Motor neuron (in vitro differentiated cells): Measurements from ENCODE around the gene HOXA2. TPM values are rescaled to one million over a fixed set of nuclear protein-coding genes. Genes with fewer than 3 reads are reported as not detected.
A peak's percentile ranks its signal among the peaks of the same experiment; 100 is the strongest.

ENCODE experiments used
- ATAC-seq, 8 experiments: fragments of 200-7000 bp; cut with Tn5 transposase; replicated peaks in 6 of 8; 2 replicates each; pipeline ENCODE4 v1.8.0; 2021; ENCODE audit warnings: mild to moderate bottlenecking in 8 of 8, moderate library complexity in 8 of 8
- H3K27ac ChIP-seq, 2 donors: fragments of 250-450 bp; sonication (Bioruptor Pico); 2 replicates each; pipeline ENCODE4 v1.9.0; 2021; ENCODE audit warnings: antibody characterized with exemption in 2 of 2, mild to moderate bottlenecking in 2 of 2, moderate library complexity in 1 of 2
- H3K4me1 ChIP-seq, 2 donors: fragments of 250-450 bp; sonication (Bioruptor Pico); replicated peaks in 1 of 2; 2 replicates each; pipeline ENCODE4 v1.6.1; 2021; ENCODE audit warnings: antibody characterized with exemption in 2 of 2, mild to moderate bottlenecking in 2 of 2, moderate library complexity in 1 of 2
- H3K4me3 ChIP-seq, 5 donors: fragments of 250-450 bp; sonication (Bioruptor Pico); 2 replicates each; pipeline ENCODE4 v1.9.0; 2021; ENCODE audit warnings: antibody characterized with exemption in 5 of 5, mild to moderate bottlenecking in 5 of 5, moderate library complexity in 4 of 5
- WGBS, 10 experiments: fragments of 450-650 bp; shearing (Covaris generic); methylation state at CpG; one replicate each; pipeline ENCODE4 v1.0.0; 2022; 5-methylcytosine and 5-hydroxymethylcytosine counted together
- in situ Hi-C, 9 experiments: fragments of 400-800 bp; cut with MboI; loops; one replicate each; pipeline ENCODE4 v1.15.0; 2021; ENCODE audit warnings: low sequenced_read_pairs in 9 of 9, low pct_unique_long_range_greater_than_20kb in 2 of 9; ENCODE audit not compliant: unreplicated experiment in 9 of 9
- total RNA-seq, 8 experiments: library from RNA; unstranded; fragments of 300-600 nt; gene quantifications; 2 replicates each; pipeline versions ENCODE4 v1.2.3 to v1.2.4, GENCODE V29; 2022

The HOXA2 gene
- total RNA-seq, 8 experiments from 2014 or later, result 0.31 to 23.0 (median 10.9) TPM

- ATAC-seq, result peak in 1 of 8 experiments; percentile 2
- WGBS, 10 experiments, result 0 to 89% (median 33%) methylated on average over 1 of the region's 1 CpG; no CpG with 5 or more reads in 5 of the 10 experiments
- Histone ChIP-seq H3K4me3 (peak overlapping the region; percentile 41 to 87 (median 69)), H3K4me1 (peaks cover 12 to 54% of the 10 kb centered on the region in 2 donors), H3K27ac (peak overlapping the region; percentile 94 to 95)
- in situ Hi-C loops, result loop anchor here in 1 of 9 experiments (25.0 kb wide), 1 partner anchor 257 kb away; the partner anchor contains the start of gene SKAP2
These were observed 17.0 kb upstream of the HOXA2 start for GRCh38 chr7:27119412-27119911.

GRCh38 chr7:27118580-27118979 lies 16.1 kb upstream of the HOXA2 start:
- Histone ChIP-seq H3K4me3 (peak overlapping the region; percentile 61 to 87 (median 80)), H3K4me1 (peaks cover 12 to 48% of the 10 kb centered on the region in 2 donors), H3K27ac (peak overlapping the region; percentile 92 to 94)
- in situ Hi-C loops, result loop anchor here in 1 of 9 experiments (25.0 kb wide), 1 partner anchor 256 kb away; the partner anchor contains the start of gene SKAP2
- no peak for ATAC-seq
- WGBS, 10 experiments, result 0 to 60% (median 20%) methylated on average over 1 to 2 of the region's 3 CpGs; no CpG with 5 or more reads in 3 of the 10 experiments

GRCh38 chr7:27117887-27118491 lies 15.5 kb upstream of the HOXA2 start:
- ATAC-seq, result peak in 1 of 8 experiments; percentile 3
- Histone ChIP-seq H3K27ac (peak overlapping the region; percentile 92 to 94), H3K4me1 (peaks cover 12 to 42% of the 10 kb centered on the region in 2 donors), H3K4me3 (peak overlapping the region; percentile 61 to 87 (median 80))
- in situ Hi-C loops, result loop anchor here in 1 of 9 experiments (25.0 kb wide), 1 partner anchor 256 kb away; the partner anchor contains the start of gene SKAP2
- WGBS, 10 experiments, result 0 to 100% (median 8%) methylated on average over 1 to 9 of the region's 19 CpGs; no CpG with 5 or more reads in 1 of the 10 experiments

GRCh38 chr7:27116962-27117886 lies 14.7 kb upstream of the HOXA2 start:
- 0 to 83% (median 8%) methylated on average over 1 to 6 of the region's 12 CpGs; no CpG with 5 or more reads in 6 of the 10 experiments for WGBS, 10 experiments
- in situ Hi-C loops, result loop anchor here in 1 of 9 experiments (25.0 kb wide), 1 partner anchor 255 kb away; the partner anchor contains the start of gene SKAP2

GRCh38 chr7:27116031-27116961 lies 13.8 kb upstream of the HOXA2 start:
- in situ Hi-C loops, result loop anchor here in 1 of 9 experiments (25.0 kb wide), 1 partner anchor 254 kb away; the partner anchor contains the start of gene SKAP2
- Histone ChIP-seq H3K4me3 (peak overlapping the region; percentile 61 to 87 (median 80)), H3K27ac (peak overlapping the region; percentile 92 to 94), H3K4me1 (peaks cover 12 to 33% of the 10 kb centered on the region in 2 donors)
- no peak for ATAC-seq
- 0 to 86% (median 20%) methylated on average over 2 to 18 of the region's 20 CpGs; no CpG with 5 or more reads in 1 of the 10 experiments for WGBS, 10 experiments

More at GRCh38 chr7:27116962-27117886, 14.7 kb upstream of the HOXA2 start:
- H3K27ac ChIP-seq, result peak overlapping the region; percentile 92 to 94
- peaks cover 12 to 38% of the 10 kb centered on the region in 2 donors for H3K4me1 ChIP-seq
- no peak for ATAC-seq
- H3K4me3 ChIP-seq, result peak overlapping the region; percentile 61 to 87 (median 80)

- Histone ChIP-seq H3K4me1 (peaks cover 12 to 26% of the 10 kb centered on the region in 2 donors), H3K4me3 (peak overlapping the region; percentile 61 to 87 (median 80)), H3K27ac (peak overlapping the region; percentile 92 to 94)
- WGBS, 10 experiments, result 0 to 97% (median 4%) methylated on average over 2 to 15 of the region's 45 CpGs
- peak in 2 of 8 experiments; percentile 2 to 12 for ATAC-seq
- in situ Hi-C loops, result loop anchor here in 1 of 9 experiments (25.0 kb wide), 1 partner anchor 253 kb away; the partner anchor contains the start of gene SKAP2
These were observed 12.9 kb upstream of the HOXA2 start for GRCh38 chr7:27115221-27116026.

GRCh38 chr7:27114881-27115220 lies 12.4 kb upstream of the HOXA2 start:
- in situ Hi-C loops, result loop anchor here in 1 of 9 experiments (25.0 kb wide), 1 partner anchor 253 kb away; the partner anchor contains the start of gene SKAP2
- WGBS, 10 experiments, result 0 to 93% (median 5%) methylated on average over 3 to 6 of the region's 6 CpGs; no CpG with 5 or more reads in 4 of the 10 experiments
- Histone ChIP-seq H3K4me1 (peaks cover 10 to 26% of the 10 kb centered on the region in 2 donors), H3K27ac (peak overlapping the region; percentile 92 to 94), H3K4me3 (peak overlapping the region; percentile 61 to 87 (median 80))
- no peak for ATAC-seq

- ATAC-seq, result peak in 7 of 8 experiments; percentile 23 to 48 (median 32)
- peak overlapping the region; percentile 61 to 87 (median 80) for H3K4me3 ChIP-seq
- peaks cover 10 to 26% of the 10 kb centered on the region in 2 donors for H3K4me1 ChIP-seq
- H3K27ac ChIP-seq, result peak overlapping the region; percentile 92 to 94
- 0 to 60% (median 5%) methylated on average over 1 to 4 of the region's 26 CpGs; no CpG with 5 or more reads in 7 of the 10 experiments for WGBS, 10 experiments
- in situ Hi-C loops, result loop anchor here in 1 of 9 experiments (25.0 kb wide), 1 partner anchor 252 kb away; the partner anchor contains the start of gene SKAP2
These were observed 11.7 kb upstream of the HOXA2 start for GRCh38 chr7:27113991-27114769.

- ATAC-seq, result peak in 7 of 8 experiments; percentile 37 to 68 (median 50)
- 0 to 90% (median 4%) methylated on average over 1 to 20 of the region's 57 CpGs; no CpG with 5 or more reads in 1 of the 10 experiments for WGBS, 10 experiments
- in situ Hi-C loops, result loop anchor here in 1 of 9 experiments (25.0 kb wide), 1 partner anchor 251 kb away; the partner anchor contains the start of gene SKAP2
- peaks cover 14 to 26% of the 10 kb centered on the region in 2 donors for H3K4me1 ChIP-seq
- H3K27ac ChIP-seq, result peak overlapping the region; percentile 92 to 94
- peak overlapping the region; percentile 61 to 87 (median 80) for H3K4me3 ChIP-seq
These were observed 10.8 kb upstream of the HOXA2 start for GRCh38 chr7:27112955-27113949.
